SJSA1 (cell line): Measurements from ENCODE around the gene C9orf50. TPM values are rescaled to one million over a fixed set of nuclear protein-coding genes. Genes with fewer than 3 reads are reported as not detected.

Source experiments
- DNase-seq, 2 experiments: peaks; one replicate each; pipeline ENCODE4 v3.0.0-alpha.2; 2015 to 2020; ENCODE audit warnings: low spot score in 2 of 2, low read depth in 1 of 2
- H3K27ac ChIP-seq: fragments of 250-450 bp; sonication (Bioruptor Pico); 2 replicates; pipeline ENCODE4 v1.5.1; 2020; ENCODE audit warnings: mild to moderate bottlenecking, moderate library complexity
- H3K27me3 ChIP-seq: fragments of 250-450 bp; sonication (Bioruptor Pico); replicated peaks from 2 replicates; pipeline ENCODE4 v1.5.1; 2020; ENCODE audit warnings: mild to moderate bottlenecking, moderate library complexity
- H3K36me3 ChIP-seq: fragments of 250-450 bp; sonication (Bioruptor Pico); 2 replicates; pipeline ENCODE4 v1.5.1; 2020; ENCODE audit warnings: mild to moderate bottlenecking
- H3K4me1 ChIP-seq: fragments of 250-450 bp; sonication (Bioruptor Pico); replicated peaks from 2 replicates; pipeline ENCODE4 v1.6.1; 2021; ENCODE audit warnings: mild to moderate bottlenecking
- H3K4me3 ChIP-seq: fragments of 250-450 bp; sonication (Bioruptor Pico); 2 replicates; pipeline ENCODE4 v1.5.1; 2020; ENCODE audit warnings: mild to moderate bottlenecking
- H3K9me3 ChIP-seq: fragments of 250-450 bp; sonication (Bioruptor Pico); replicated peaks from 2 replicates; pipeline ENCODE4 v1.5.1; 2020; ENCODE audit warnings: mild to moderate bottlenecking
- total RNA-seq: library from RNA; depleted of rRNA; stranded (reverse); fragments of >200 nt; shearing (Covaris generic); gene quantifications from 2 replicates; pipeline ENCODE4 v1.2.3, GENCODE V29; 2014

Gene C9orf50
- total RNA-seq, 1 experiment from 2014 or later: not detected

DNA sequence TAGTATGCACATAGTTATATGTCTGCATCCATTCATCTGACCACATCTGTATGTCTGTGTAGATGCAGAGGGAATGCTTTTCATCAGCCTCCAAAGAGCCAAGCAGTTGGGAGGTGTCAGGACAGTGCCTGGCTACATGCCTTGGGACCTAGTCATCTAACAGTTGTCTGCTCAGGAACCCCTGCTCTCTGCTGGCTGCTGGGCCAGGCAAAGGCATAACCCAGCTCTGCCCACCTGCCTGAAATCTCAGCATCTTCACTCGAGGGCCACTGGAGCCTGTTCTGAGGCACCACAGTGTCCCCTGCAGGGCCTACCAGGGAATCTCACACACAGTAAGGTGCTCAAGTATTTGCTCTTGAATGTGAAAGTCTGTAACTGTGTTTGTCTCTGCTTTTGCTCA, 3.7 kb downstream of the C9orf50 start:
- H3K4me3 ChIP-seq: no peak overlapping the region
- H3K27me3 ChIP-seq: no peaks in the 10 kb centered on the region
- no peaks in the 10 kb centered on the region; the same call in 1 of the 2 replicates for H3K9me3 ChIP-seq
- no peaks in the 10 kb centered on the region for H3K36me3 ChIP-seq
- no peak overlapping the region for H3K27ac ChIP-seq
- DNase-seq: no peak
- H3K4me1 ChIP-seq: peaks cover 16% of the 10 kb centered on the region

DNA sequence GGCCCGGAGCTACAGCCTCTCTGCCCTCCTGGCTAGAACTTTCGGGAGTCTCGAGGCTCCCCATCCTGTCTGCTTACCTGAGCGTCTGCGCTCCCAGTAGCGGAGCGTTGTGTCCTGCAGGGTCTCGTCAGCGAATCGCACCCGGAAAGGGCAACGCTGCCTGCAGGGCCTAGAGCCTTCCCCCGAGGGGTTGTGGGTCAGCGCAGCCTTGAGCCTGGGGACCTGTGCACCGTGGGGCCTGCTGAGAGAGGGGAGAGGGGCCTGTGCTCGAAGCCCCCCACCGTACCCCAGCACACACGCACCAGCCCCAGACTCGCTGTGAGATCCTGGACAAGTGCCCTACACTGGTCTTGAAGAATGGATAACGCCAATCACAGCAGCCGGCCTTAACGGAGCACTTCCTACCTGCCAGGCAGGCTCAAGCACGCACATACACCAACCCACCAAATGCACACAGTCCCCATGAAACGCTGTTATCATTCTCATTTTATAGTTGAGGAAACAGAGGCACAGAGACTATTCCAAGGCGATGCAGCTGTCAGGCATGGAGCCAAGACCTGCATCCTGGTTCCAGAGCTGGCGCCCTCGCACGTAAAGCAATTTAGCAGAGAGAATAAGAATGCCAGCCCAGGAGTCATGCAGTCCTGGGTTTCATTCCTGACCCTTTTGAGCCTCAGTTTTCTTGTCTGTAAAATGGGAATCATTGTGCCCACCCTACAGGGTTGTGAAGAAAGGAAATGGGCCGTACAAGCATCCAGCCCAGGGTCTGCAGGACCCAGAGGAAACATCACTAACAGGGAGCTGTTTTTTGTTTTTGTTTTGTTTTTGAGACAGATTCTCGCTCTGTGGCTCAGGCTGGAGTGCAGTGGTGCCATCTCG, 5.3 kb downstream of the C9orf50 start:
- no peak for DNase-seq
- H3K27ac ChIP-seq: no peak overlapping the region
- H3K4me3 ChIP-seq: no peak overlapping the region
- H3K27me3 ChIP-seq: no peaks in the 10 kb centered on the region
- H3K4me1 ChIP-seq: peaks cover 22% of the 10 kb centered on the region
- no peaks in the 10 kb centered on the region for H3K36me3 ChIP-seq
- no peaks in the 10 kb centered on the region; the same call in 1 of the 2 replicates for H3K9me3 ChIP-seq

GRCh38 chr9:129614932-129615331, 6.0 kb downstream of the C9orf50 start:
- Histone ChIP-seq H3K4me3 (no peak overlapping the region), H3K9me3 (no peaks in the 10 kb centered on the region; the same call in 1 of the 2 replicates), H3K36me3 (no peaks in the 10 kb centered on the region), H3K27ac (no peak overlapping the region), H3K27me3 (no peaks in the 10 kb centered on the region), H3K4me1 (peaks cover 19% of the 10 kb centered on the region)
- DNase-seq: no peak

- Histone ChIP-seq H3K9me3 (no peaks in the 10 kb centered on the region), H3K27me3 (no peaks in the 10 kb centered on the region), H3K4me1 (peaks cover 19% of the 10 kb centered on the region), H3K27ac (no peak overlapping the region), H3K36me3 (no peaks in the 10 kb centered on the region), H3K4me3 (no peak overlapping the region)
- DNase-seq: no peak
These were observed 7.3 kb downstream of the C9orf50 start for GRCh38 chr9:129613520-129614175.

DNA sequence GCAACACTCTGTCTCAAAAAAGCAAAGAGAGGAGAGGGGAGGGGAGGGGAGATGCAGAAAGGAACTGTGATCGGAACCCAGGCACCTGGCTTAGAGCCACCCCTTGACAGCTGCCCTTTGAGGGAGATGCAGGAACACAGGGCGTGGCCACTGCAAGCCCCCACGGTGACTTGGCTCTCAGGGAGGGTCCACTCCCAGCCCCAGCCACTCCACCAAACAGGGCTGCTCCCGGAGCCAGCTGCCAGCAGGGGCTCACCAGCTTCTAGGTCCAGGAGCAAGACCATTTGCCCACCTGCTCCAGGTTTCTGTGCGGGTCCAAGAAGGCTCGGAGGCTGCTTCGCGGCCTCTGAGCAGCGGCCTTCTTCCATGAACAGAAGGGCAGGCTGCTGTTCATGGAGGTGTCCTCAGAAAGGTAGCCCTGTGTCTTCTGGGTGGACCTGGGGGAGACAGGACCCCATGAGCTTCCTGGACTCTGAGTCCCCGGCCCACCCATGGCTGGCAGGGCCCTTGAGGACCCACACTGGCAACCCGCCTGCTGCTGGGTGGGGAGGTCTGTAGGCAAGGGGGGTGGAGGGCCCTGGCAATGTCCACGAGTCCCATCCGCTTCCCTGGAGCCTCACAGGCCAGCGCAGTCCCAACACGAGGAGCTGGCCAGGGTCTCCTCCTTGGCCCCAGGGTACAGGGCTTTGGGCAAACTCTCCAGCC, 7.9 kb downstream of the C9orf50 start:
- no peak overlapping the region for H3K4me3 ChIP-seq
- H3K27ac ChIP-seq: no peak overlapping the region
- H3K4me1 ChIP-seq: peaks cover 19% of the 10 kb centered on the region
- DNase-seq: no peak
- no peaks in the 10 kb centered on the region for H3K9me3 ChIP-seq
- no peaks in the 10 kb centered on the region for H3K27me3 ChIP-seq
- no peaks in the 10 kb centered on the region for H3K36me3 ChIP-seq

DNA sequence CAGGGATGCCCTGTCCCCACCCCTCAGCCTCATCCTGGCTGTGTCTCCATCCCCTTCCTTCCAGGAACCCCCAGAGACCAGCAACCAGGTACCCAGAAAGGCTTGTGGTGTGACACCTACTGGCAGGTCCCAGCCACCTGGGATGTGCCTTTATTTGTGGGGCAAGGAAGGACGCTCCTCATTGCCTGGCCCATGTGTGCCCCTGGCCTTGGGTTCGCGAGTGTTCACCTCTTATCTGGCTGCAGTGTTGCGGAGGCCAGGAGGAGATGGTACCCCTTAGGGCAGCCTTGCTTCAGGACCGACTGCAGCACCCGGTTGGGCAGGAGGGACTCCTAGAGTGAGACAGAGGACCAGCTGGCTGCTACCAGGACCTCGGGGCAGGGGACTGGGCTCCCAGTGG, 8.8 kb downstream of the C9orf50 start:
- Histone ChIP-seq H3K9me3 (no peaks in the 10 kb centered on the region), H3K4me1 (peaks cover 15% of the 10 kb centered on the region), H3K27ac (no peak overlapping the region), H3K4me3 (no peak overlapping the region), H3K36me3 (no peaks in the 10 kb centered on the region), H3K27me3 (no peaks in the 10 kb centered on the region)
- DNase-seq: no peak

DNA sequence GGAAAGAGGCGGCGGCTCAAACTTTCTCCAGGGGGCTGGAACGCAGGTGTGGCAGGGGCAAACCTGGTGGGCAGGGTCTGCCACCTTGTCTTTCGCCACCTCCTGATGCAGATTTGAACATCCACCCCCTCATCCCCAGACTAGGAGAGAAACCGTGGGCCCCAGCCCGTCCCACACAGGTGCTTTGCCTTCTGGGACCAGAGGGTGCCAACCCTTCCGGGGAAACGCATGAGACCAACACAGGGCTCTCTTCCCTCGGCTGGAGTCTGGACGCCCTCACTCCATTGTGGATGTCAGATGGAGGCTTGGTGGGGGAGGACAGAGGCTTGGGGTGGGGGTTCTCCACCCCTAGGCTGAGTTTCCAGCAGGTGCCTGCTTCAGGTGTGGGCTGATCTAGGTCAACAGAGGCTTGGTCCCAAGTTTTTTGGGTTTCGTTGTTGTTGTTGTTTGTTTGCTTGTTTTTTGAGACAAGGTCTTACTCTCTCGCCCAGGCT, 9.5 kb downstream of the C9orf50 start:
- no peaks in the 10 kb centered on the region for H3K27me3 ChIP-seq
- H3K36me3 ChIP-seq: no peaks in the 10 kb centered on the region
- no peaks in the 10 kb centered on the region for H3K9me3 ChIP-seq
- peaks cover 15% of the 10 kb centered on the region for H3K4me1 ChIP-seq
- DNase-seq: no peak
- H3K27ac ChIP-seq: no peak overlapping the region
- no peak overlapping the region for H3K4me3 ChIP-seq

- no peaks in the 10 kb centered on the region for H3K27me3 ChIP-seq
- peak; percentile 62 to 72 for DNase-seq
- H3K27ac ChIP-seq: peak overlapping the region; percentile 49; the same call in 1 of the 2 replicates
- H3K36me3 ChIP-seq: no peaks in the 10 kb centered on the region
- peak overlapping the region; percentile 65 for H3K4me3 ChIP-seq
- H3K4me1 ChIP-seq: peaks cover 15% of the 10 kb centered on the region
- H3K9me3 ChIP-seq: no peaks in the 10 kb centered on the region
These were observed 10.2 kb downstream of the C9orf50 start for GRCh38 chr9:129610473-129611306.

DNA sequence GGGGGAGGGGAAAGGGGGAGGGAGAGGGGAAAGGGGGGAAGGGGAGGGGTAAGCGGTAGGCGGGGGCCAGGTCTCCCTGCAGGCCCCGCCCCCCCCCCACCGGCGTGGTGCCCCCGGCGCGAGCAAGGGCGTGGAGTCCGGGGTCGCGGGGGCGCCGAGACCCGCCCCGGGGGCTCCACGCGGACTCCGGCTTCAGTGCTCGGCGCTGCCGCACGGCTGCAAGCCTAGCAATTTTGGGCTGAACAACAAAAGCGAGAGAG, 10.8 kb downstream of the C9orf50 start:
- peak overlapping the region; percentile 49; the same call in 1 of the 2 replicates for H3K27ac ChIP-seq
- no peaks in the 10 kb centered on the region for H3K9me3 ChIP-seq
- no peaks in the 10 kb centered on the region for H3K36me3 ChIP-seq
- H3K4me3 ChIP-seq: peak overlapping the region; percentile 65
- no peaks in the 10 kb centered on the region for H3K27me3 ChIP-seq
- H3K4me1 ChIP-seq: peaks cover 15% of the 10 kb centered on the region
- DNase-seq: no peak

DNA sequence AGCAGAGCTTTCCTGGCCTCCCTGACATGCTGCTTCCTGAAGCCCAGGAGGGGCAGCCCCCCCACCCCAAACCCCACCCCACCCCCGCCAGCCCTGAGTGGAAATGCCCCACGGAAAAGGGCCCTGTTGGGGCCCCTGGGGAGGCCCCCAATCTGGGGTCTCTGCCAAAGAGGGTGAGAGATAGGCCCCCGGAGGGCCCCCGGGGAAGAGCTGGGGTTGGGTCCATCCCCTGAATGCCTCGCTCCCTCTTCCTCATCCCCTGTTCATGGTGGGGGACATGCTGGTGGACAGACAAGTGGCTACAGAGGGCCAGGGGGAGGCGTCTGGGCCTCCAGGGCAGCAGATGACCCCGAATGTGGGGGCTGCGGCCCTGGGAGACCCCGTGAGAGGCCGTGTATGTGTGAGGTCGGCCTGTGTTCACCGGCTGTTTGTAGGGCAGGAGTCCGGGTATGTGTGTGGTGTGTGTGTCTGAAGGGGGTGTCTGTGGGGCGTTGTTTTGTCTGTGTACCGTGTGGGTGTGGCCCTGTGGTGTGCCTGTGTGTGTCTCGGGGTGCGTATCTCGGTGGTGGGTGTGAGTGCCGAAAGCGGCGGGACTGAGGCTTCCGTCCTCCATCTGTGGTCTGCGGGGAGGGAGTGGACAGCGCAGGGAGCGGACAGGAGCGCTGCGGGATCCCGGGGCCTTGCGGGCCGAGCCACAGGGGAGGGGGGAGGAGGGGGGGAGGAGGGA, 11.3 kb downstream of the C9orf50 start:
- Histone ChIP-seq H3K4me1 (peaks cover 15% of the 10 kb centered on the region), H3K27ac (no peak overlapping the region), H3K36me3 (no peaks in the 10 kb centered on the region), H3K27me3 (no peaks in the 10 kb centered on the region), H3K9me3 (no peaks in the 10 kb centered on the region), H3K4me3 (no peak overlapping the region)
- no peak for DNase-seq

GRCh38 chr9:129608561-129609481, 12.1 kb downstream of the C9orf50 start:
- peaks cover 15% of the 10 kb centered on the region for H3K4me1 ChIP-seq
- no peaks in the 10 kb centered on the region for H3K36me3 ChIP-seq
- no peak for DNase-seq
- H3K27ac ChIP-seq: no peak overlapping the region
- H3K4me3 ChIP-seq: no peak overlapping the region
- no peaks in the 10 kb centered on the region for H3K27me3 ChIP-seq
- H3K9me3 ChIP-seq: no peaks in the 10 kb centered on the region

DNA sequence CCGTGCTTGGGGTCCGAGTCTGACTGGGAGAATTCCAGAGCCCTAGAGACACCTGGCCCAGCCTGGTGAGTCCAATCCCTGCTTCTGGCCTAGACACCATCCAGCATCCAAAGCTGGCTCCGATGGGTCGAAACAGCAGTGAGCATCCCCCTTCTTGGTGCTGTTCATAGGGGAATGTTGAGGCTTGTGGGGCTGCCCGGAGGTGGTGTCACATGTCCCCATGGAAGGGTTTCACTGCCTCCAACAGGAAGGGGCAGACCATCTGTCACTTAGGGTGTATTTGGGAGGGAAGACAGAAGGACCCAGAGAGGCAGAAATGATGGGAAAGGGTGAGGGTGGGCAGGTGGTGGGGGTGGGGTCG, 13.9 kb downstream of the C9orf50 start:
- no peaks in the 10 kb centered on the region for H3K27me3 ChIP-seq
- H3K36me3 ChIP-seq: no peaks in the 10 kb centered on the region
- no peak for DNase-seq
- no peak overlapping the region for H3K4me3 ChIP-seq
- no peaks in the 10 kb centered on the region for H3K9me3 ChIP-seq
- H3K4me1 ChIP-seq: peaks cover 15% of the 10 kb centered on the region
- no peak overlapping the region for H3K27ac ChIP-seq
